HG02623 (cell line): ENCODE data around the gene TPRN.

Experiments
- ATAC-seq: cut with Tn5 transposase; IDR thresholded peaks from one replicate; pipeline ENCODE4 v1.9.1; 2021; ENCODE audit warnings: moderate library complexity; ENCODE audit not compliant: unreplicated experiment

Gene TPRN

GRCh38 chr9:137175345-137175961, 25.1 kb downstream of the TPRN start:
- no peak for ATAC-seq

GRCh38 chr9:137174722-137175293, 25.7 kb downstream of the TPRN start:
- ATAC-seq: no peak

- ATAC-seq: no peak
Observed at GRCh38 chr9:137173796-137174664, 26.5 kb downstream of the TPRN start.

GRCh38 chr9:137172901-137173795, 27.4 kb downstream of the TPRN start:
- ATAC-seq: no peak

GRCh38 chr9:137171149-137171900, 29.2 kb downstream of the TPRN start:
- no peak for ATAC-seq

GRCh38 chr9:137170486-137171148, 29.9 kb downstream of the TPRN start:
- ATAC-seq: no peak

GRCh38 chr9:137169896-137170358, 30.6 kb downstream of the TPRN start, which contains the start of gene LRRC26:
LRRC26 (minus strand) TSS chr9:137170051; CDS start chr9:137169943, 108 bp downstream.
- ATAC-seq: no peak

- no peak for ATAC-seq
Observed at GRCh38 chr9:137168904-137169856, 31.4 kb downstream of the TPRN start.

GRCh38 chr9:137168573-137168903, 32.0 kb downstream of the TPRN start:
- no peak for ATAC-seq

- no peak for ATAC-seq
Observed at GRCh38 chr9:137167747-137168572, 32.6 kb downstream of the TPRN start.

GRCh38 chr9:137167277-137167746, 33.2 kb downstream of the TPRN start:
- ATAC-seq: no peak

- ATAC-seq: no peak
Observed at GRCh38 chr9:137166380-137167229, 33.9 kb downstream of the TPRN start.

GRCh38 chr9:137165250-137165836, 35.2 kb downstream of the TPRN start:
- no peak for ATAC-seq

- no peak for ATAC-seq
Observed at GRCh38 chr9:137164370-137165249, 35.9 kb downstream of the TPRN start.

- ATAC-seq: no peak
Observed at GRCh38 chr9:137163805-137164204, 36.7 kb downstream of the TPRN start.
